GM10847 (cell line): ENCODE results near the gene GMCL1.
A peak's percentile ranks its signal among the peaks of the same experiment; 100 is the strongest.

ENCODE experiments used
- POLR2A ChIP-seq: IDR thresholded peaks from 2 replicates; pipeline ENCODE4 v1.6.1; 2011; ENCODE audit not compliant: insufficient read length; ENCODE audit errors: extremely low read depth

Gene GMCL1, protein sequence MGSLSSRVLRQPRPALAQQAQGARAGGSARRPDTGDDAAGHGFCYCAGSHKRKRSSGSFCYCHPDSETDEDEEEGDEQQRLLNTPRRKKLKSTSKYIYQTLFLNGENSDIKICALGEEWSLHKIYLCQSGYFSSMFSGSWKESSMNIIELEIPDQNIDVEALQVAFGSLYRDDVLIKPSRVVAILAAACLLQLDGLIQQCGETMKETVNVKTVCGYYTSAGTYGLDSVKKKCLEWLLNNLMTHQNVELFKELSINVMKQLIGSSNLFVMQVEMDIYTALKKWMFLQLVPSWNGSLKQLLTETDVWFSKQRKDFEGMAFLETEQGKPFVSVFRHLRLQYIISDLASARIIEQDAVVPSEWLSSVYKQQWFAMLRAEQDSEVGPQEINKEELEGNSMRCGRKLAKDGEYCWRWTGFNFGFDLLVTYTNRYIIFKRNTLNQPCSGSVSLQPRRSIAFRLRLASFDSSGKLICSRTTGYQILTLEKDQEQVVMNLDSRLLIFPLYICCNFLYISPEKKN

DNA sequence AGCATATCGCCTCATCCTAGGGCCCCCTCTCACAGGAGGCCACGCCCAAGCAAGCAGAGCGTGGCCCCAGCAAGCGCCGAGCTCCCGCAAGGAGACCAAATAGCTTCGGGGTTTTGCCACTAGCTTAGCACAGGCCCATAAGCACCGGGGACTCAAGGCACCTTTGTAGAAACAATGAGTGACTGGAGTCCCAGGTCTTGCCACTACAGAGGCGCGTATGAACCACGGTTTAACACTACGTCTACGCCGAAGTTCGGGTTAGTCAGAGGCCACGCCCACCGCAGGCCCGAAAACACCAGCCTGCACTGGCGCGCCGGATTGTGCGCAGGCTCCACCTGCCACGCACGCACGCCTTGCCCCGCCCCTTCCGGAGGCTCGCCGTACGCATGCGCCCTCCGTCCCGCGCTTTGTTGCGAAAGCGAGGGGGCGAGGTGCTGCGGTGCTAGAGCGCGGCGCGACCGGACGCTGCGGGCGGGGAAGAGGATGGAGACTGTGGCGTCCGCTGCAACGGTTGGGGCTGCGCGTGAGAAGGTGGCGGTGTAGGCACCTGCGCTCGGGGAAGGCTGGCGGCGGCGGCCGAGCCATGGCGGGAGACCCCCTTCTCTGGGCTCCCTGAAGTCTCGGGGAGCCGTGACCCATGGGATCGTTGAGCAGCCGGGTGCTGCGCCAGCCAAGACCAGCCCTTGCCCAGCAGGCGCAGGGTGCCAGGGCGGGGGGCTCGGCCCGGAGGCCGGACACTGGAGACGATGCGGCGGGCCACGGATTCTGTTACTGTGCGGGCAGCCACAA lies at the start of gene GMCL1:
GMCL1 (plus strand) TSS at position 405 of the 789 bp plus-strand sequence; CDS start at position 638, 233 bp downstream.
- TF ChIP-seq POLR2A, result peak; percentile 65

DNA sequence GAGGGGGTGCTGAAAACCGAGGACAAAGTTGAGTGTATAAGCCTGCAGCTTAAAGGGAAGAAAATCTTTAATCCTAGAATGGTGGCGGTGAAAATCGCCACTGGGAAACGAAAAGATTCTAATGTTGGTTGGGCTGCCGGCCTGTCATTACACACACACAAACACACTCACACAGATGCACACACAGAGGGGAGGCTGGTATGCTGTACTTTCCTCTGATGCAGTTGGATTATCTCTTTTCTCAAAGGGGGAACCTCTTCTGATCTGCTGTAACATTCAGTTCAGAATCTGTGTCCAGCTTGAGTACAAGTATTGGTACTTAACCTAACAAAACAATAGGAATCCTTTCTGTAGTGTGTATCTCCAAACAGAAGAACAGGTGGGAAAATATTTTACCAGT lies 48.5 kb upstream of the GMCL1 start:
- TF ChIP-seq POLR2A, result no peak

DNA sequence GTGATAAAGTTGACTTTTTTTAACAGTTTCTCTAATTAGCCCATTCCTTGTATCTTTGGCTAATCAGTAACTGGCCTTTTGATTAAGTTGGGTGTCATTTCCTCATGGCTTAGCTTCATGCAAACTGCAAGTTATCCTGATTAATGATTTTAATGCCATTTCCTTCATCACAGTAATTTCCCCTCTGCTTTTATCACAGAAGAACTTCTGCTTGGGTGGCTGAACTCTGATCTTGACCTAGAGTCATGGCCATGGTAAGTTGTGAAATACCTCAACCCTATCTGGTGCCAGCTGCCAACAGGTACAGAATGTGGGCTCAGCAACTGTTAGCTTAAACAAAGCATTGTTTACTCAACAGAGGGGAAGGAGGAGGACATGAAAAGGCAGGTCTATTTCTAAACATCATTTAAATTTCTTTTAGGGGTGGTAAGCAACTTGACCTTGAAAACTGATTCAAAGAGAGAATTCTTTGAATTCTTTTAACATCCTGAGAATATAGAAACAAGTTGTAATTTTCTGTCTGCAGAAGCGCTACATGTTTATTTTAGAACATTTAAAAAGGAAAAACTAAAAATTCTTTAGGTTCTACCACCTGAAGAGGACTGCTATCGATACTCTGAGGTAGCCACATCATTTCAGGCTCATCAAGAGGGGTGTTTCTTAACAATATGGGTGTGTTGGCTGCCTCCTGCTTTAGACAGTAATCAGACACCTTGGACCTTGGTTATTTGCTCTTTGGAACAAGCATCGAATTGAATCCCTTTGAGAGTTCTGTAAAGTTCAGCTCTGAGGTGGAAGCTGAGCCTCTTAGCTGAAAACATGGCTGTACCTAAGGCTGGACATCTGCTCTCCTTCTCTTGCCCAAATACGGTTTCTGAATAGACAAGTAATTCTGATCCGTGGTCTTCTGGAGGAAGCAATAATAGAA lies 47.9 kb upstream of the GMCL1 start:
- TF ChIP-seq POLR2A, result no peak

DNA sequence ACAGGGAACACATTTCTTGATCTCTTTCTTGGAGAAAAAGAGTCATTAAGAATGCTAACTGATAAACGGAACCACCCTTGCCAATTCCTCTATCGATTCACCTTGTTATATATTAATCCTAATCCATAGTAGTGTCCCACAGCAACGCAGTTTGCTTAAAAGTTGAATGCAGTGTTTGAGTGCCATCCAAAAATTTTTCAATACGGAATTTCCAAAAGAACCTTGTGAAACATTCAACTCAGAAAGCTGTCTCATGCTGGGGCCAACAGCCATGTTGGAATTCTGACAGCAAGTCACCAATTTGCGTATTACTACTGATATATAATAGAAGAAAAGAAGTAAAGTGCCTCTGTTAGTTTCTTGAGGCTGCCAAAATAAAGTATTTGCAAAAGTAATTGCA lies 45.2 kb upstream of the GMCL1 start:
- TF ChIP-seq POLR2A, result no peak

DNA sequence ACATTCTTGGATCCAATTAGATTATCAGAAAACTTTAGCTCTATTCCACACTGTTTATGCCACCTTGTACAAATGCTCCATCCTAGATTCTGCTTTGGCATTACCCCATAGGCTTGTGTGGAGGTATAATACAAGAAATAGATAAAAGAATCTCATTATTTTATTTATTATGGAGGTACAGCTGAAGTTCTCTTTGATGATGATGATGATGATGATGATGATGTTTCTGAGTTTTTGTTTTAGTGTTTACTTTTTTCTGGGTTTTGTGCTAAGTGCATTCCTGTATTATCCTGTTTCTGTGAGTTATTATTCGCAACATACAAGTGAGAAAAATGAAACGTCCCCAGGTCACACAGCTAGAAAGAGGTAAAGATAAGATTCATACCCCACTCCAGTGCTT lies 44.1 kb upstream of the GMCL1 start:
- no peak for TF ChIP-seq POLR2A

DNA sequence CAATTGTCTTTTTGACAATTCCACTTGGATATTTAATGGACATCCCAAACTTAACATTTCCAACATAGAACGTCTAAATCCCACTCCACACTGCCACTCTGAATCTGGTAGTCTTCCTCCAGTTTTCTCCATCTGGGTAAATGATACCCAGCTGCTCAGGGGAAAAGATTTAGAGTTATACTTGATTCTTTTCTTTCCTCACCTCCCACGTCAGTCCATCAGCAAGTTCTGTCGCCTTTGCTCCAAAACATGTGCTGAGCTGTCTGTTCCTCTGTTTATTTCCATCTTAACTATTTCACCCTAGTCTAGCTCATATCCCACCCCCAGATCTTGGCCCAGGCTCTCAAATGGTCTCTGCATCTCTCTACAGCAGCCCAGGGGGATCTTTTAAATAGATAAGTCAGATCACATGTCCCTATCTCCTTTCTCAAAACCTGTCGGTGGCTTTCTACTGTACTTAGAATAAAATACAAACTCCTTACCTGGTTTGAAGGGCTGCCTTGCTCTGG lies 43.4 kb upstream of the GMCL1 start:
- no peak for TF ChIP-seq POLR2A

DNA sequence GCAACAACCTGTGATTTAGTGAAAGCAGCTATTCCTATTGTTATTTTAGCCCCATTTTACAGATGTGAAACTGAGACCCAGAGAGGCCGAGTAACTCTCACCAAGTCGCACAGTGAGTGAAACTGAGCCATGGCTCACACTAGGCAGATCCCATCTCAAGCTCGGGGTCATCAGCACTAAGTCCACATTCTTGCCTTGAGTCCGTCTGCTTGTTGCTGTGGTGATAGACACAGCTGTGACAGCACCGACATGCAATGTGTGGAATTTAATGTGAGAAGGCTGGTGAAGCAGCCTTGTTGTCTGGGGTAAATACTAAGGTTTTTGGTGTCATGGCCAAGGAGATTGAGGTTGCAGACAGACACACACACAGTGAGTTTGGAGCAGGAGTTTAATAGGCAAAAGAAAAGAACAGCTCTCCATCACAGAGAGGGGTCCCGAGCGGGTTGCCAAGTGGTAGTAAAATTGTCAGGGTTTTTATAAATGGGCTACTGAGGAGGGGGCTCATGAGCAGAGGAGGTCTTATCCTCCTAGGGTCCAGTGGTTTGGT lies 40.2 kb upstream of the GMCL1 start:
- no peak for TF ChIP-seq POLR2A

DNA sequence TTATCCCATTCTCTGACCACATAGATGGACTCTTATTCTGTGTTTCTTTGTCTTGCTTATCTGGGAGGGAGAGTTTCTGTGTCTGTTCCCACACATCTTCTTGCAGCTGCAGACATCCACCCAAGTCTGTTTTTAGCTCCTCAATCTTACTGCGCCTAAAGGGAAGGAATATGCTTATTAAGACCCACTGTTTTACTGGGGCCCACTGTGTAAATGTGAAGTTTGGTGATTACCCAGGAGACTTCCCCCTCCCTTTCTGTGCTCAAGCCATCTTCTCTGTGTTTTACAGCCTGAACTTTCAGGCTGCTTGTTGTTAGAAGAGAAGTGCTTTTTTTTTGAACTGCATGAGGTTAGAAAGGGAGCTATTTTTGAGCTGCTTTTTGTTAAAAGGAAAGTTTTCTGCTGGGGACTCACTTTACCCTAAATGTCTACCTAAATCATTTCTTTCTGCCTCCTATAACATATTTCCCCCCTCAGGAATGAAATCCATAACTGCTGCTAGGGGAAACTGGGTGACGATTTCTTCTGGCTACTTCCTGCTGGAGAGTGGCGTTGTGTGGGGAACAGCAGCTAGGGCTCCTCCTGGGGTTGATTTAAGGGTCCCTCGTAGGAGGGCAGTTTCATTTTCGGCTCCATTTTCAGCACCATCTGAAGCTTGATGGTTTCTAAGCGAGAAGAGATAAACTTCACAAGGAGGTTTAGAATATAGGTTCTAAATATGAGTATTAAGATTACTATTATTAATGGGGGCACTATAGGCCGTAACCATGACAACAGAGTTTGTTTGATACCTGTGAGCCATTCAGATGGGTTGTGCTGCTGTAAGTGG lies 39.5 kb upstream of the GMCL1 start:
- no peak for TF ChIP-seq POLR2A

DNA sequence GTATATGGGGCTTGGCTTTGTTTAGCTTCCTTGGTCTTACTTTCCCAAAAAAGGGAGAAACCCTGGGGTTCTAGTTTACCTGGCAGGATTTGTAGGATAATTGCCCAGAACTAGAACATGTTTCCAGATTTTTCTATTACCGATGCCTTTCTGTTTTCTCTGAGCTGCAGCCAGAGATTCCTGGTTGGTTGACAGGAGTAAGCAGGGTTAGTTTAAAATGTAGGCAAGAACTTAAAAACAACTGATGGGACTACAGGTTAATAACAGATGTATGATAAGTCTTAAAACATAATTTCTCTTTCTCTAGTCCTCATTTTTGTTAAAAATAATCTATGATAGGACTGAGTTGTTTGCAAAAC lies 38.9 kb upstream of the GMCL1 start:
- no peak for TF ChIP-seq POLR2A

DNA sequence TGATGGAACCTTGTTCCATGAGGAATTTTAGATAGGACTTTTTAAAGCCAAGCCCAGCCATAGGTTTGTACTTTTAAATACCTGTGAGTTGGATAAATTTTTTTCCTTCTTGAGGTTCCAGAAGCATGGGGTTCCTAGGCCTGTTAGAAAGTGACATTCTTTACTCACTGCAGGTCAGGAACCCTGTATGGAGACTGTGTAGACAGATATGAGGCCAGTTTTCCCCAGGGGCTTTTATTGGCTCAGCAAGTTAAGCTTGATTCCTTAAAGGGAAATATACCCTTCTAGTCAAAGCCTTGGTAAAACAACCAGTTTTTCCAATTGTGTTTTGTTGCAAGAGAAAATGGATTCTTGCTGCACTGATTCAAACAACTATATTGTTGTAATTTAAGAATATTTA lies 38.4 kb upstream of the GMCL1 start:
- TF ChIP-seq POLR2A, result no peak

DNA sequence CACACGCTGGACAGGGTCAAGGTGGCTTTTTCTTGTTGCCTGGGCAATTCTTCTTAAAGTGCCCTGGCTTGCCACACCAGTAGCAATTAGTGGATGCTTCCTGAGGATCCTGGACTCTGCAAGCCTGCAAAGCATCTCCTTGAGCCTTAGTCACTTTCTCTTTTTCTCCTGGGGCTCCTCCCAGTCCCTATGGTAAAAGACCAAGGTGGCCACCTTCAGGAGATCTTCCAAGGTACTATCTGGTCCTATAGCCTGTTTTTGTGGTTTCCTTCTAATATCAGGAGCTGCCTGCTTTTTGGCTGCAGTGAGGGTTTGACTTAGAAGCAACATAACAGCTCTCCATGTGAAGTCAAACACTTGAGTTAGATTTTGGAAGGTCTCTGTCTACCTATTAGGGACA lies 33.3 kb upstream of the GMCL1 start:
- TF ChIP-seq POLR2A, result no peak

DNA sequence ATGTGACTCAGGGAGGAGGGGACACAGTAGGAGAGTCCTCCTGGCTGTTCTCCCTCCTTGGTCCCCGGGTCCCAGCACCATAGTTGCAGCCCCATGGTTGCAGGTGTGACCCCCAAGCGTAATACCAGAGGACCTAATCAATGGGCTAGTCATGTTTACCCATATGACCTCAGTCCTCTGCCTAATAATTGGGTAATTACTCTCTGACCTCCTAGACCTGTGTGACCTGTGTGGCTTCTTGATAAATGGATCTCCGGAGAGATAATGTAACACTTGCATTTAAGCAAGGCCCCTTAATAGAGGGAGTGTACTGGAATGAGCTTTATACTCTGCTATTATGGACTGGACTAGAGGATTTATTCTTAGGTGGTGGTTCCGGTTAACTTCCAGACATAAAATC lies 32.2 kb upstream of the GMCL1 start:
- TF ChIP-seq POLR2A, result no peak

DNA sequence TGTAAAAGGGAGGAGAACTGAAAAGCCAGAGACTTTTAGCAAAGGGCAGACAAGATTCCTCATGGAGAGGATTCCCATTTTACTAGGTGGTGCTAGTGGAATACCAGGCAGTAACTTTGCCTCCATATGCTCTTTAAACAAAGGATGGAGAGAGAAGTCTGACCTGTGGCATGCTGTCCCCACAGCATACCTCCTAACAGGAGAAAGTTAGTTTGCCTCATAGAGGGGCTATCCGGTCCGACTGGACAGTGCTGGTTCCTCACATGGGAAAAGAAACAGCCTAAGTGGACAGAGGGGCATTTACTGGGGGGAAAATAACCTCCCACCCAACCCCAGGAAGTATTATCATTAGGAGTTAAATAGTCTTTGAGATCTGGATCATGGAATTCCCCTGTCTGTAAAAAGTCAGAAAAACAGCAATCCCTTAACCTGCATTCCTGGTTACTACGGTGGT lies 31.6 kb upstream of the GMCL1 start:
- TF ChIP-seq POLR2A, result no peak
